ENCODE data around the gene FGD4. TPM values are rescaled to one million over a fixed set of nuclear protein-coding genes. Genes with fewer than 3 reads are reported as not detected.
A peak's percentile ranks its signal among the peaks of the same experiment; 100 is the strongest.

The FGD4 gene
- total RNA-seq, 4 donors from 2014 or later = 42.6 to 69.4 (median 47.3) TPM

DNA sequence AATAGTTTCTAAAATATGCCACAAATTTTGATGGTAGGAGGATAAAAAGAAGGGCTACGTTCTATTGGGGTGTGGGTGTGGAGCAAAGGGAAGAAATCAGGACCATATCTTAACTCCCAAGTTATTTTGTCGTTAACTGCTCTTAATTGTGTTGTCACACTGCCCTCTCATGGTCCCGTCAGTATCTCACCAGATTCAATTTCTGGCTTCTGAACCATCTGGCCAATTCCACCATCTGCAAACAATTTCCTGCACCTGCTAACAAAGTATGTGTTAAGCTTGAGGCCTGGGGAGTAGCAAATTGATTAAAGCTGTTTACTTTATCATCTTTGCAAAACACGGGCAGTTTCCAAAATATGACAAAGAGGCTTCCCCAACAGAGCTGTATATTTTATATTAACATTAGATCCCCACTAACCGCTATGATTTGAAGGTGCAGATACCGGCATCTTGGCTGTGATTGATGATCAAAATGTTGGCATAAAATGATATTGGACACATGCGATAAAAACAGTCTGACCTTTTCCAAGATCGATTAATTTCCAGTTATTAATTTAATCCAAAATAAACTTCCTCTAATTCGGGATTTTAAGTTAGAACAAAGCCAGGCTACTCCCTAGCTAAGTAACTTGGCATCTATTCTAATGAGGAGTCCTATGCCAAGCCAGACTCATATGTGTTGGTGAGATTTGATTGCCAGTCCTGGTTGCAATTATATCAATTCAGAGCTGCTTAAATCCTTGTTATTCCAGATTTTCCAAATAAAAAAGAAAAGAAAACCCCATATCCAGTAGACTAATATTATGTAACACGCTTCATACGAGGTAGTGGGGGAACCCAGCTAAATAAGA lies 272.8 kb downstream of the FGD4 start:
- no peak for DNase-seq (ENCODE audit: low spot score in 2 of 2)
- TF ChIP-seq, protein P1, sequence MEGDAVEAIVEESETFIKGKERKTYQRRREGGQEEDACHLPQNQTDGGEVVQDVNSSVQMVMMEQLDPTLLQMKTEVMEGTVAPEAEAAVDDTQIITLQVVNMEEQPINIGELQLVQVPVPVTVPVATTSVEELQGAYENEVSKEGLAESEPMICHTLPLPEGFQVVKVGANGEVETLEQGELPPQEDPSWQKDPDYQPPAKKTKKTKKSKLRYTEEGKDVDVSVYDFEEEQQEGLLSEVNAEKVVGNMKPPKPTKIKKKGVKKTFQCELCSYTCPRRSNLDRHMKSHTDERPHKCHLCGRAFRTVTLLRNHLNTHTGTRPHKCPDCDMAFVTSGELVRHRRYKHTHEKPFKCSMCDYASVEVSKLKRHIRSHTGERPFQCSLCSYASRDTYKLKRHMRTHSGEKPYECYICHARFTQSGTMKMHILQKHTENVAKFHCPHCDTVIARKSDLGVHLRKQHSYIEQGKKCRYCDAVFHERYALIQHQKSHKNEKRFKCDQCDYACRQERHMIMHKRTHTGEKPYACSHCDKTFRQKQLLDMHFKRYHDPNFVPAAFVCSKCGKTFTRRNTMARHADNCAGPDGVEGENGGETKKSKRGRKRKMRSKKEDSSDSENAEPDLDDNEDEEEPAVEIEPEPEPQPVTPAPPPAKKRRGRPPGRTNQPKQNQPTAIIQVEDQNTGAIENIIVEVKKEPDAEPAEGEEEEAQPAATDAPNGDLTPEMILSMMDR (IDR thresholded peaks at IDR 0.05) = peak; percentile 38 to 42
- no peak for TF ChIP-seq POLR2A (IDR thresholded peaks at IDR 0.05)
- 28% methylated on average over 11 of the region's 11 CpGs for WGBS

DNA sequence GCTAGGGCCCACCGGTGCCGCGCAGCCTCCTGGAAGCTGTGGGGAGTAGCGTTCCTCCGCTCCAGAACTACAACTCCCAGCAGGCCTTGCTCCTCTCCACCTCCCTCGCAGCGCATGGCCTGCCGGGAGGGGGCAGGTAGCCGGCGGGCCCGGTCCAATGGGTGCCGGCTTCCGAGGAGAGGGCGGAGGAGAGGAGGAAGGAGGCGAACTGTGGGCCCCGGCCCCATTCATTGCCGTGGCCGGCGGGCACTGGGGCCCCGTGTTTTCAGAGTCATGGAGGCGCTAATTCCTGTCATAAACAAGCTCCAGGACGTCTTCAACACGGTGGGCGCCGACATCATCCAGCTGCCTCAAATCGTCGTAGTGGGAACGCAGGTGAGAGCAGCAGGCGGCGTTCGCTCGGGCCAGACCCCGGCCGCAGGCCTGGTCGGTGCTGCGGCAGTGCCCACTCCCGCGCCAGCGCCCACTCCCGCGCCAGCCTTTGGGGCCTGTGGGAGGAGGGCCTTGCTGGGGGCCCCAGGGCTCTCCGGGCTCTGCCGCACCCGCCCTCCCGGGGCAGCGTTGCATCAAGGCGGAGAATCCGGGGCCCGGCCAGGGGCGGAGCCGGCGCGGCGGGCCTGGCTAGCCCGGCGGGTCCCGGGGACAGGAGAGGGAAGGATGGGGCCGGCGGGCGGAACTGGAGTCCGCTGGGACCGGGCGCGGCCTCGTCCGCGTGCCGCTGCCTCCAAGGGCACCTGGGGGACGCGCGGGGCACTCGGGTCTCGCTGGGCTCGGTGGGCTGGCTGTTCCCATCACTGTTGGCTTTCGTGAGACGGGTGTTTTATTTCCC lies 279.9 kb downstream of the FGD4 start, which contains the start of gene DNM1L:
Gene DNM1L (plus strand): TSS at position 211 of the 829 bp plus-strand sequence. CDS start 63 bp downstream, at position 274.
- peak; percentile 91 to 95 for DNase-seq (ENCODE audit: low spot score in 2 of 2)
- Histone ChIP-seq H3K36me3 (no peaks in the 10 kb centered on the region), H3K4me1 (peaks cover 22% of the 10 kb centered on the region), H3K27ac (peak within 1 kb of the TSS; percentile 94), H3K9me3 (no peaks in the 10 kb centered on the region), H3K4me3 (peak within 1 kb of the TSS; percentile 83), H3K27me3 (no peaks in the 10 kb centered on the region)
- under 1% methylated on average over 51 of the region's 76 CpGs for WGBS
- TF ChIP-seq POLR2A (IDR thresholded peaks at IDR 0.05) = peak in 1 of 2 donors; percentile 63
- TF ChIP-seq POLR2AphosphoS5 (IDR thresholded peaks at IDR 0.05) = peak in 1 of 3 donors; percentile 57
- TF ChIP-seq EP300 (IDR thresholded peaks at IDR 0.05) = no peak
- TF ChIP-seq, protein P1 (IDR thresholded peaks at IDR 0.05) = peak in 1 of 2 donors; percentile 11

More for the DNA sequence above, 272.8 kb downstream of the FGD4 start:
- Histone ChIP-seq H3K36me3 (no peaks in the 10 kb centered on the region), H3K27ac (no peak overlapping the region), H3K9me3 (no peaks in the 10 kb centered on the region), H3K4me3 (no peak overlapping the region), H3K27me3 (no peaks in the 10 kb centered on the region), H3K4me1 (no peaks in the 10 kb centered on the region)

DNA sequence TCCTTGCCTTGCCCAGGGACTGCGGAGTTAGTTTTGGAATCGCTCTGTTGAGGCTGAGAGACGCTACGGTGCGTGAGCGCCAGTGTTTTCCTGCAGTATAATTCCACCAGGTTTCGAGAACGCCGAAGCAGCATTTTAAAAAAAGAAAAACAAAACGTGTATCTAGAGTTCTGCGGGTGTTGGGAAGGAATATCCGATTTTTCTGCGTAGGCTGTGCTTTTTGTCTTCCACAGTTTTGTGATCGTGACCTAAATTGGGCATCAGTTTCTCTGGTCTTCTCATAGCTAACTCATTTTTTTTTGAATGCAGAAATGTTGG lies 280.5 kb downstream of the FGD4 start:
- peak overlapping the region; percentile 94 for H3K27ac ChIP-seq
- H3K4me3 ChIP-seq = peak overlapping the region; percentile 83
- H3K36me3 ChIP-seq = no peaks in the 10 kb centered on the region
- peaks cover 22% of the 10 kb centered on the region for H3K4me1 ChIP-seq
- DNase-seq (ENCODE audit: low spot score in 2 of 2) = no peak
- TF ChIP-seq POLR2AphosphoS5 (IDR thresholded peaks at IDR 0.05) = no peak
- TF ChIP-seq POLR2A (IDR thresholded peaks at IDR 0.05) = no peak
- no peak for TF ChIP-seq EP300 (IDR thresholded peaks at IDR 0.05)
- TF ChIP-seq, protein P1 (IDR thresholded peaks at IDR 0.05) = no peak
- no peaks in the 10 kb centered on the region for H3K27me3 ChIP-seq
- WGBS = under 1% methylated on average over 14 of the region's 14 CpGs
- no peaks in the 10 kb centered on the region for H3K9me3 ChIP-seq

DNA sequence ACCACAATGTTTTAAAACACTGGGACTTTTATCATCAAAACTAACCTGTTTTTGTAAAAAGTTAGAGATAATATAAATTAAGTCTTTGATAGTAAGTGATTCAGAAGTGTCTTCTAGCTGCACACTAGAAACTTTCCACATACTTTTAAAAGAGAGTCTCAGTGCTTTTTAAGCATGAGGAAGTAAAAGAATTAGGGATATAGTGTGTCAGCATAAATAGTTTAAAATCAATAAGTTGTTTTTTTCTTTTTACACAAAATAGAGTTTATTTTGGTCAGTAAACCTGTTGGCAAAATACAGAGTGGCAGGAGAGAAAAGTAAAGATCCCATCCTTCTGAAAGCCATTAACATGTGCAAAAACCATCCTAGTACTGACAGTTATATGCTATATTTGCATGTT lies 281.4 kb downstream of the FGD4 start:
- TF ChIP-seq POLR2A (IDR thresholded peaks at IDR 0.05) = no peak
- TF ChIP-seq, protein P1 (IDR thresholded peaks at IDR 0.05) = no peak
- no peak for TF ChIP-seq EP300 (IDR thresholded peaks at IDR 0.05)
- no peak for TF ChIP-seq POLR2AphosphoS5 (IDR thresholded peaks at IDR 0.05)
- DNase-seq (ENCODE audit: low spot score in 2 of 2) = no peak
- Histone ChIP-seq H3K27me3 (no peaks in the 10 kb centered on the region), H3K27ac (no peak overlapping the region), H3K4me3 (peak overlapping the region; percentile 83), H3K9me3 (no peaks in the 10 kb centered on the region), H3K4me1 (peaks cover 22% of the 10 kb centered on the region), H3K36me3 (peaks cover 3% of the 10 kb centered on the region)

DNA sequence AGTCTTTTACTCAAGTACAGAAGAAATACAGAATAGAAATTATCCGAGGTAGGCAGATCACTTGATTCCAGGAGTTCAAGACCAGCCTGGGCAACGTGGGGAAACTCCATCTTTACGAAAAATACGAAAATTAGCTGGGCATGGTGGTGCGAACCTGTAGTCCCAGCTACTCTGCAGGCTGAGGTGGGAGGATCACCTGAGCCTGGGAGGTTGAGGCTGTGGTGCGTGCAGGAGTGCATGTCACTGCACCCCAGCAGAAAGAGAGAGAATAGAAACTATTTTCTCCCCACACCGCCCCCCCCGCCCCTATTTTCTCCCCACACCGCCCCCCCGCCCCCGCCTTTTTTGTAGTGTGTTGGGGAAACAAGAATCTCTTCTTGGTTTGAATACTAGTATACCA lies 281.9 kb downstream of the FGD4 start:
- TF ChIP-seq, protein P1 (IDR thresholded peaks at IDR 0.05) = no peak
- TF ChIP-seq POLR2AphosphoS5 (IDR thresholded peaks at IDR 0.05) (no peak), EP300 (IDR thresholded peaks at IDR 0.05) (no peak), POLR2A (IDR thresholded peaks at IDR 0.05) (no peak)
- Histone ChIP-seq H3K9me3 (no peaks in the 10 kb centered on the region), H3K27me3 (no peaks in the 10 kb centered on the region), H3K36me3 (peaks cover 3% of the 10 kb centered on the region), H3K4me1 (peaks cover 22% of the 10 kb centered on the region), H3K27ac (no peak overlapping the region), H3K4me3 (no peak overlapping the region)
- WGBS = 92% methylated on average over 11 of the region's 11 CpGs
- DNase-seq (ENCODE audit: low spot score in 2 of 2) = no peak
